AG04449 (cell line): Measurements from ENCODE around the gene FAM162A.
"Not testable (repeated sequence)": the region's sequence is repeated elsewhere in the genome, so short reads cannot be mapped to it uniquely, and the experiment has no call there.

Experiments used
- CTCF ChIA-PET: fragments of 350-600 bp; formaldehyde crosslinking; extraction: SDS; loops from one replicate; lab custom pipeline; 2021; ENCODE audit warnings: antibody characterized with exemption; lab: Yijun Ruan, JAX
- POLR2A ChIA-PET: fragments of 400-600, 350-600 bp; formaldehyde crosslinking; extraction: SDS; loops from one replicate; lab custom pipeline; 2020; ENCODE audit warnings: antibody characterized with exemption, inconsistent platforms; lab: Yijun Ruan, JAX
- DNase-seq: peaks from one replicate; pipeline ENCODE4 v3.0.0-alpha.2; 2010; ENCODE audit warnings: low read depth, low spot score
- H3K4me3 ChIP-seq: 2 replicates; pipeline ENCODE4 v1.5.1; 2011; ENCODE audit warnings: low read depth, mild to moderate bottlenecking, control low read depth, low read length
- TF ChIP-seq, protein P1 (sequence below): IDR thresholded peaks from one replicate; pipeline ENCODE4 v1.5.1; 2011; ENCODE audit warnings: mild to moderate bottlenecking, moderate library complexity, low read length, control low read depth, inconsistent platforms; ENCODE audit not compliant: insufficient read depth; ENCODE audit errors: missing control alignments

The FAM162A gene

DNA sequence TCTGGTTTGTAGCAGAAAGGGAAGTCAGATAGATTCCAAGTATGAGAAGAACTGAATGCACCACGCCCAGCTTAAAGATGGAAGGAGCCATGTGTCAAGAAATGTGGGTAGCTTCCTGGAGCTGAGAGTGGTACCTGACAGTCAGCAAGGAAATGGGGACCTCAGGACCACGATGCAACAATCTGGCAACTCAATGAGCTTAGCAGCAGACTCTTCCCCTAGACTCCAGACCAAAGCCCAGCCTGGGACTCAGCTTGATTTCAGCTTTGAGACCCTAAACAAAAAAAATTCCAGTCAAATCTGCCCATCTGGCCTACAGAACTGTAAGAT lies 25.3 kb upstream of the FAM162A start:
- ChIA-PET CTCF (no interaction called here), POLR2A (no interaction called here)
- H3K4me3 ChIP-seq, result no peak overlapping the region
- TF ChIP-seq, protein P1, sequence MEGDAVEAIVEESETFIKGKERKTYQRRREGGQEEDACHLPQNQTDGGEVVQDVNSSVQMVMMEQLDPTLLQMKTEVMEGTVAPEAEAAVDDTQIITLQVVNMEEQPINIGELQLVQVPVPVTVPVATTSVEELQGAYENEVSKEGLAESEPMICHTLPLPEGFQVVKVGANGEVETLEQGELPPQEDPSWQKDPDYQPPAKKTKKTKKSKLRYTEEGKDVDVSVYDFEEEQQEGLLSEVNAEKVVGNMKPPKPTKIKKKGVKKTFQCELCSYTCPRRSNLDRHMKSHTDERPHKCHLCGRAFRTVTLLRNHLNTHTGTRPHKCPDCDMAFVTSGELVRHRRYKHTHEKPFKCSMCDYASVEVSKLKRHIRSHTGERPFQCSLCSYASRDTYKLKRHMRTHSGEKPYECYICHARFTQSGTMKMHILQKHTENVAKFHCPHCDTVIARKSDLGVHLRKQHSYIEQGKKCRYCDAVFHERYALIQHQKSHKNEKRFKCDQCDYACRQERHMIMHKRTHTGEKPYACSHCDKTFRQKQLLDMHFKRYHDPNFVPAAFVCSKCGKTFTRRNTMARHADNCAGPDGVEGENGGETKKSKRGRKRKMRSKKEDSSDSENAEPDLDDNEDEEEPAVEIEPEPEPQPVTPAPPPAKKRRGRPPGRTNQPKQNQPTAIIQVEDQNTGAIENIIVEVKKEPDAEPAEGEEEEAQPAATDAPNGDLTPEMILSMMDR, result no peak
- DNase-seq, result no peak

DNA sequence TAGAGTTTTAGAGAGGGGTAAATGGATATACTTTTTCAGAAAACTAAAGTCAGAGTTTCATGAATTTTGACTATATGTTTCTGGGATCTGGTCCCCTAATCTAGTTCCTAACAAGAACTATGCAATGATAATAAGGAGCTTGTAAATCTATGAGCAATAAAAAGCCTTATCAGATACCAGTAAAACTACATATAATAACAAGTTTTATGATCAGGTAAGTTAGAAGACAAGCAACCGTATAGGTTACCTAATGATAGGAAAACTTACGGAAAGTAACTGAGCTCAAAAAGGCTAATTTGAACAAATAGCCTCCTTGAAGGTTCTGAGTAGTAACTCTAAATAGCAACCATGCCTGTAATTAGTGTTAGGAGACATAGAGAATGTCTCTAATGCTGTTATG lies 22.0 kb upstream of the FAM162A start:
- TF ChIP-seq, protein P1, result no peak
- no peak for DNase-seq
- CTCF ChIA-PET, result interaction anchor here (1.1 kb wide), 1 partner anchor 9 kb away, joined by 3 read pairs; no protein-coding TSS in a partner anchor
- no peak overlapping the region for H3K4me3 ChIP-seq
- POLR2A ChIA-PET, result no interaction called here

DNA sequence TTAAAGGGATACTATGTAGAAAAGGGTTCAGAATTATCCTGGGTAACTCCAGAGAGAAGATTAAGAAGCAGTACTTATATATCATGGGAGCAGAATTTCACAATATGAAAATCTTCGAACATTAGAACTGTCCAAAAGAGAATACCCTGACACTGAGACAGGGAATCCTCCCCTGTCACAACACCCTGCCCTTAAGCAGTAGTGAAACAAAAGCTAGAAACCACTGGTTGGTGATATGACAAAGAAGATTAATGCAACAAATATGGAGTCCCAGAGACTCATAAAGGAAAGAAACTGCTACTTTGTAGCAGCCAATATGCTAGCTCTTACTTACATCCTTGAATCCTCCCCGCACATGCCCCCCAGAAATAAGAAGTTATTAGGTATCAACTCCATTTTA lies 19.5 kb upstream of the FAM162A start:
- CTCF ChIA-PET, result no interaction called here
- no peak overlapping the region for H3K4me3 ChIP-seq
- POLR2A ChIA-PET, result no interaction called here
- TF ChIP-seq, protein P1, result no peak
- DNase-seq, result no peak

DNA sequence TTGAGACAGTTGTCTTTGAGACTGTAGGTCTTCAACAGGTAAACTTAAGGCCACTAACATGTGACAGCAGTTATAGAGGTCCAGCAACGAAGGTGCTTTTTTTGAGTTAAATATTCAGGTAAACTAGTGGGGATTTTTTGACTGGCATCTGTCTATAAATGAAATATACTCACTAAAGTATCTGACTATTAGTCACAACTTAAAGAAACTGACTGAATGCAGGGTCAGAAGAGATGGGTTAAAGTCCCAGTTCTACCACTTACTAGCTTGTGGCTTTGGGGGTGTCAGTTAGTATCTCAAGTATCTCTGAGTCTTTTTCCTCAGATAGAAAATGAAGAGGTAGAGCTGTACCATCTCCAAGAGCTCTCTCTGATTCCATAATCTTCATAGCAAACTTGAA lies 18.9 kb upstream of the FAM162A start:
- TF ChIP-seq, protein P1, result no peak
- POLR2A ChIA-PET, result no interaction called here
- DNase-seq, result no peak
- H3K4me3 ChIP-seq, result no peak overlapping the region
- CTCF ChIA-PET, result no interaction called here

DNA sequence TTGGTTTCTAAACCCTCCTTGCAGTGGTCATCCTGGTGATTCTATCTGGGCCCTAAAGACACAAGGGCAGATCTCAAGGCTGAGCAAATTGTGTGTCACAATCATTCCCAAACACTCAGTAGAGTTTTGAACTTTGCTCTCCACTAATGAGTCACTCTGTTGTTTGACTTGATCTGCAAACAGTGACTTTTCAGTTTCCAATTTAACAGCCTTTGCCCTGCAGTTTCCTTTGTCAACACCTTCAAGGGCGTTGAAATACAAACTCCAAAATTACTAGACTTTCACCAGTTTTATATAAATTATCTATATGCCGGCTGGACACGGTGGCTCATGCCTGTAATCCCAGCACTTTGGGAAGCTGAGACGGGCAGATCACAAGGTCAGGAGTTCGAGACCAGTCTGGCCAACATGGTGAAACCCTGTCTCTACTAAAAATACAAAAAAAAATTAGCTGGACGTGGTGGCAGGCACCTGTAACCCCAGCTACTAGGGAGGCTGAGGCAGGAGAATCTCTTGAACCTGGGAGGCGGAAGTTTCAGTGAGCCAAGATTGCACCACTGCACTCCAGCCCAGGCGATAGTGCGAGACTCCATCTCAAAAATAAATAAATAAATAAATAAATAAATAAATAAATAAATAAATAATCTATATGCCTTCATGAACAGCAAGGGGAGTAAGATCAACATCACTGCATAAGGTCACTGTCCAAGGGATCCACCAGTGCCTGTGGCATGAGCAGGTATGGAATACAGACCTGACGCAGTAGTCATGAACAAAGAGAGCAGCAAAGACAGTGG lies 18.2 kb upstream of the FAM162A start:
- POLR2A ChIA-PET, CTCF ChIA-PET, DNase-seq, H3K4me3 ChIP-seq: not testable (repeated sequence)

DNA sequence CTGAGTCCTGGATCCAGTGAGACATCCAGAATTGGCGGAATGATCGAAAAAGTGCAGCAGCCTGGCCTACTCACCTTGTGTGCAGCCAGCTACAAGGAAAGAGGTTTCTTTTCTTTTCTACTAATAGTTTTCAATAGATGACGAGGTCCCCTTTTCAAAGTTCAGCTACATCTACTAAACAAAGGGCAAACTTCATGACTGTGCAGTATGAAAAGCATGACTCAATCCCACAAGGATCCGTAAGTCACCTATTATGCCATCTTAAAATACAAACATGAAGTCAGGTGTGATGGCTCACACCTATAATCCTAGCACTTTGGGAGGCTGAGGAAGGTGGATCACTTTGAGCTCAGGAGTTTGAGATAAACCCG lies 17.6 kb upstream of the FAM162A start:
- DNase-seq, result no peak
- ChIA-PET CTCF (no interaction called here), POLR2A (no interaction called here)
- no peak overlapping the region for H3K4me3 ChIP-seq
- TF ChIP-seq, protein P1, result no peak

DNA sequence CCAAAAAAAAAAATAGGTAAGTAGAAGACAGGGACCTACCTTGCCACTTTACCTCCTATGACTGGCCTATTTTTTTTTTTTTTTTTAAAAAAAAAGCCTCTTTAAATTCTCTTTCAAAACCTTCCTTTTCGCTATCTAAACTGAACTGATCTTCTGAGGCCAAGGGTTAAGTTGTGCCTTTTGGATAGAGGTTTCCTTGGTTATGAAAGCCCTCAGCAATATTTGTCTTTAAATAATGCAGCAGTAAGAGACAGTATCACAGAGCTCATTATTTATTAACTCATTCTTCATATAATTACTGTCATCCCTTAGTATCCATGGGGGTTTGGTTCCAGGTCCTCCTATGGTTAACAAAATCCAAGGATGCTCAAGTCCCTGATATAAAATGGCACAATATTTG lies 9.9 kb upstream of the FAM162A start:
- TF ChIP-seq, protein P1, result no peak
- POLR2A ChIA-PET, result no interaction called here
- DNase-seq, result no peak
- no peak overlapping the region for H3K4me3 ChIP-seq
- CTCF ChIA-PET, result no interaction called here
